HG03469 (cell line): ENCODE results near the gene FAM78B.

ENCODE experiments used
- ATAC-seq: cut with Tn5 transposase; IDR thresholded peaks from one replicate; pipeline ENCODE4 v1.9.1; 2021; ENCODE audit warnings: mild to moderate bottlenecking, moderate library complexity, moderate number of reproducible peaks; ENCODE audit not compliant: unreplicated experiment

Gene FAM78B, protein sequence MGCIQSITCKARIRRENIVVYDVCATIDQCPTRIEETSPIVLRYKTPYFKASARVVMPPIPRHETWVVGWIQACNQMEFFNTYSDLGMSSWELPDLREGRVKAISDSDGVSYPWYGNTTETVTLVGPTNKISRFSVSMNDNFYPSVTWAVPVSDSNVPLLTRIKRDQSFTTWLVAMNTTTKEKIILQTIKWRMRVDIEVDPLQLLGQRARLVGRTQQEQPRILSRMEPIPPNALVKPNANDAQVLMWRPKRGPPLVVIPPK

DNA sequence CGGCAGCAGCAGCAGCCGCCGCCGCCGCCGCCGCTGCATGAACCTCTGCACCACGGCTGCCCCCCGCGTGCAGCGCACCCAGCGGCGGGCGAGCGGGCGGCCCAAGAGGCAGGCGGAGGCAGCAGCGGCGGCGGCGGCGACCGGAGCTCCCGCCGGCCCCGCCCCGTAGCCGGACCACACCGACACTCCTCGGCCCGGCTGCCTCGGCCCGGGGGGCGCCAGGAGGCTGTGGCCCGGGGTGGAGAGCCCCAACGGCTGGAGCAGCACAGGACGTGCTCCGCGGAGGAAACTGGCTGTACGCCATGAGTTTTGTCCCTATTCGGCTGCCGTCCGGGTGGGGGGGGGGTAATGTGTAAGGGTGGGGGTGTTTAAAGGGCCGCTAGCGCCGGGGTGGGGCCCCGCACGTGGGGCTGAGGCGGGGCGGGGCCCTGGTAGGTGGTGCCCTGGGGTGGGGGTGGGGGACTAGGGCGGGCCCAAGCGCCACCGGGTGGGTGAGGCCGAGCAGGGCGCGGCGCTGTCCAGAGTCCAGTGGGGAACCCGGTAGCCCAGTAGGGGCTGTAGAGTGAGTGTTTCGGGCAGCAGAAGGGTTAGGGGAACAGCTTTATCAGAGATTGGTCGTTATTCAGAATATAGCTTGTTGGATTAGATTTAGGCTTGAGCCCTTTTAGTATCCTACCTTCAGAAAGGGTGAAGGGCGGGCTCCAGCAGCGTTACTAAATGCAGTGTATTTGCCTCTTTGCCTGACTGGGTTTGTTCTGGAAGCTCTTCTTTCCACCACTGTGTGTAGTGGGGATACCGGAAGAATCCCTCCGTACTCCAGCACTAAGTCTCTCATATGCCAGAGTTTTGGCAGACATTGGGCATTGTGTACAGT is at the start of gene FAM78B:
FAM78B (minus strand) TSS at position 304 of the 874 bp plus-strand sequence. CDS start 753 bp downstream, outside the sequence.
- ATAC-seq: no peak

DNA sequence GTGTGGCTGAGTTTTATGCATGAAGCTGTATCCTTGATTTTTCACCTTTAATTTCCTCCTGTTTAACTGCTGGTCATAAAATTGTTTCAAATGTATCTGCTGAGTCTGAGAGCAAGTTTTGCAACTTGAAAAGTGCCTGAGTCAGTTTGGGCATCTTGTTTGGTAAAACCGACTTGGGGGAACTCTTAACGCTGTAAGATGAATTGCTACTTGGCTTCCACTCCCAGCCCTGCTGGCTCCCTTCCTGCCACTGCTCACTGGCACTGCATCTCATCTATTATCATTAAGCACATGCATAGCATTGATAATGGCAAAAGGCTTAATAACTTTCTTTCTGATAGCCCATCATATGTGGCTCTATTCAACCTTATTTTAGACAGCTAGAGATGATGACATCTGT is 35.7 kb upstream of the FAM78B start:
- ATAC-seq: no peak

DNA sequence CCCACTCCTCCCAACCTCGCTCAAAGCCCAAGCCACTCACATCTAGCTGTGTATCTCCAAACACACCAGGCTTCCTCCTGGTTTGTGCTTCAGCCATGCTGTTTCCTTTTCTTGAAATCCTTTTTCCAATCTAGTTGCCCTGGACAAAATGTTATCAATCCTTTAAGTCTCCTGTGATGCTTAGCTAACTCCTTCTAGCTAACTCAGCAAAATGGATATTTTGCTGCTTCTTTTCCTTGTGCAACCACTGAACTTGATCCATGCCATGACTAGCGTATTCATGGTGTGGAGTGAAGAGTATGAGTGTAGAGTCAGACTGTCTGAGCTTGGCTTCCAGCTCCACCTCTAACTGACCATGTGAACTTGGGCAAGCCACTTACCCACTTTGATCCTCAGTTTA is 33.9 kb upstream of the FAM78B start:
- ATAC-seq: no peak

DNA sequence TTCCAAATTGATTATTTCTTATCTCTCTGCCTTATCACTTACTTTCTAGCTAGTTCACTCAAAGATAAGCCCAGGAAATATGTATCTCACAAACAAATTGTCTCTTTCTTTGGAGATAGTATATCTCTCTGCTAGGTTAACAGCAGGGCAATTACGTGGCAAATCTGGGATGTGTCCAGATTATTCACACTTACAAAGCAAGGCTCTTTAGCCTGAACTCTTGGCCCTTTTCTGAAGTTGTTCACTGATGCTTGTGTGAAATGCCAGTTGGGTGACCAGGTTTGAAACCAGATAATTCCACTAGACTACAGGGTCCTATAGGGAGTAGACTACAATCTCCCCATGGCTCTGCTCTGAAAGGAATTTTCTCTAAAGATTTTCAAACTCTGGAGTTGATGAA is 30.8 kb upstream of the FAM78B start:
- ATAC-seq: no peak

DNA sequence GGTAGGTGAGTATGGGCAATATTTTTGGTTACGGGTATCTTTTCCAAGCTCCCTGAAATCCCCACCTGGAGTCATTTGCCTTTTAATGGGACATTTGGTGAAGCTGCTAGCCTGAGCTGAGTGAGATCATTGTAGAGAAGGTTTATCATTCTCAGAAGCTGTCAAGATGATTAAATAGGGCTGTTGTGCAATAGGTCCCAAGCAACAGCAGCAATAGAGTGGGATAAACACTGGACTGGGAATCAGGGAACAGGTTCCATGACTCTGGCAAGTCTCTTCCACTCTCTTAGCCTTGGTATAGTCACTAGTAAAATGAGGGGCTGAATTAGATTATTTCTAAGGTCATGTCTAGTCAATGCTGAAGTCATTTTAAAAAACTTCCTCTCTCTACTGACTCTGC is 30.3 kb upstream of the FAM78B start:
- ATAC-seq: no peak

DNA sequence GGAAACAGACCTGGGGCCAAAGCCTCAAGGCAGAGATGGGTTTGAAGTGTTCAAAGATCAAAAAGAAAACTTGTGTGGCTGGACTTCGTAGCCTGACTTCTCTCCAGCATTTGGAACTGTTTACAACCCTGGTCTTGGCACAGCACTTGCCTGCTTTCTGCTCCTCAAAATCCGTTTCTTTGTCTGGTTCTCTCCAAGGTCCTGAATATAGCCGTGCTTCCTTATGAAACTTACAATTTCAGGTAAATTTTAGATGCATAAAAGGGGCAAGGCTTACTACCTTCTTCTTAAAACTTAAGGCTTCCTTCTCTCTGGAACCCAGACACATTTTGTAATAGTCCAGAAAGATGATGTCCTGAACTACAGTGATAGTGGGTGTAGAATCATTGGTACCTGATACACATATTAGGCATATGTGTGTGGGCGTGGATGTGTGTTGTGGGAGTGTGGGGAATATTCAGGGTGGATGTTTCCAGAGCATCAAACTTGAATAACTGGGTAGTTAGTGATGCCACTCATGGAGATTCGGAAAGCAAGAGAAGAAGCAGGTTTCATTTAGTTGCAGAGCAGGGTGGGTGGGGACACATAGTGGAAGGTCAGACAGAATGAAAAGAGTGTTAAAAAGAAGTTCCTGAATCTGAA is 26.4 kb upstream of the FAM78B start:
- ATAC-seq: no peak

DNA sequence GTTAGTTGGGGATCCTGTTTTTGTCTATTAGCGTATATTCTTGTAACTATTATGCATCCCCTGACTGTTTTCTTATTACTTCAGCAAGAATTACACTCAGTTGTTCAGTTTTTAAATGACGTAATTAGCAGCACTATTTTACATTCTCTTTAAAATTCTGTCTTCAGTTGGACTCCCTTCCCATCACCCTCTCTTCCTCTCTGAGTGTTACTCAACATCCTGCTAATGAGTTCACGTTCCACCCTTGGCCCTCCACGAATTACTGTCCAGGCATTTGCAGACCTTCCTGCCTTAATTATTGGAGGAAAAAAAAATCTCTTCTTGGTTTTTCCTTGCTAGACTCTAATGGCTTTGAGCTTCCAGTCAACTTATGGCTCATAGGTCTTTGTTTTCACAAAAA is 23.6 kb upstream of the FAM78B start:
- no peak for ATAC-seq

DNA sequence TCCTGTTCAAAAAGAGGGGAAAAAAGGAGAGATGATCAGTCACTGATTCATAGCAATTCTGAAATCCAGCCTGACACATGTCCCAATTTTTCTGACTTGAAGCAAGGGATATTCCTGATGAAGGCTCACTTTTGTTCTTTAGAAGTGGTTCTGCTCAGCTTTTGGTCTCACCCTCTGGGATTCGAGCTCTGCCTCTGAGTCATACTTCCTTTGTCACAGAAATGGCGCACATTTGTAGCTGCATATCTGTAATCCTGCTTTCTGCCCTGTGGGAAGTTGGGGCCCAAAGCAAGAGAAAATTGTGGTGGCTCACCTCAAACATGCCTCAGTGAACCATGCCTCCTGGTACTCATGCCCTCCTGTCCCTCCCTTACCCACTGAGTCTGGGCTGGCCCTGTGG is 22.3 kb upstream of the FAM78B start:
- no peak for ATAC-seq

DNA sequence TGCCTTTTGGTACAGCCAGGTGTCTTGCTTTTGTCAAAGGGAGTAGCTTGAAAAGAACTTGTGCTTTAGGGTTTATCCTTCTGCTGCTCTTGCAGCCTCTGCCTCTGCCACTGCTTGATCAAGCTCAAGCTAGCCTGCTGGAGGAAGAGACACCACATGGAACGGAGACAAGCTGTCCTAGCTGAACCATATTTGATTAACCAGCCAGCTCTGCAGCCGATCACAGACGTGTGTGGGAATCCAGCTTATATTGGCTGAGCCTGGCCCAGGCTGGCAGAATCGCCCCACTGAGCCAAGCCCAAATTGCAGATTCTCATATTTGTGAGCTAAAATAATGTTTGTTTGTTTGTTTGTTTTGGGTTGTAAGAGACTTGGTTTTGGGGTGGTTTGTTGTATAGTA is 18.7 kb upstream of the FAM78B start:
- ATAC-seq: no peak

DNA sequence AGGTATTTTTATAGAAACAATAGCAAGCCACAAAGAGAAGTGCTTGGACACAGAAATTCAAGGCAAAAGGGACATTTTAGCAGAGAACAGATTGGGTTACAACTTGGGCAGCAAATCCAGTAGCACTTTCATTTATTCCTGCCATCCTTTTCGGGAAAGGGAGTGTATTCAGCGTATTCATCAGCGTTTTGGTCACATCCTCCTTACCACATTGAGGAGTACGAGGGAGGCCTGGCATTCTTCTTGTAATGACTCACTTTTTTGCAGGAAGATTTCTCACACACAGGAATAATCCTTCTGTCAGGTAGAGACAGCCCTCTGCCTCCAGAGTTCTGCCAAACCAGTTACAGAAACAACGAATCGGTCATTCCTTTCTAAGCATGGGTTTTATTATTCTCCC is 18.1 kb upstream of the FAM78B start:
- ATAC-seq: no peak

DNA sequence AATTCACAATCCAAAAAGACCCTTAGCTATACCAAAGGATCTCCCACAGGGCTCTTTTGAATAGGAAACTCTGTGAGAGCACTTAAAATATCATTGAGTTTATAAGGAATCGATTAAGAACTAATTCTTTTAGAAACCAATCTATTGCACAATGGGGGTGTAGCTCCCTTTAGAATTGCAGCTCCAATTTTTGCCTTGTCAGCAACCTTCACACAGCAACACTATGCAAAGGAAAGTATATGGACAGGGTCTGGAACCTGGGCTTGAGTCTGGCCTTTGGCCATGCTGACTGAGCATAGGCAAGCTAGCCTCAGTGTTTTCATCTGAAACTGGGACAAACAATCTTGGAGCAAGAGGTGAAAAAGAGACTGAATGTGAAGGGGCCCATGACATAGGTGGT is 17.2 kb upstream of the FAM78B start:
- no peak for ATAC-seq

DNA sequence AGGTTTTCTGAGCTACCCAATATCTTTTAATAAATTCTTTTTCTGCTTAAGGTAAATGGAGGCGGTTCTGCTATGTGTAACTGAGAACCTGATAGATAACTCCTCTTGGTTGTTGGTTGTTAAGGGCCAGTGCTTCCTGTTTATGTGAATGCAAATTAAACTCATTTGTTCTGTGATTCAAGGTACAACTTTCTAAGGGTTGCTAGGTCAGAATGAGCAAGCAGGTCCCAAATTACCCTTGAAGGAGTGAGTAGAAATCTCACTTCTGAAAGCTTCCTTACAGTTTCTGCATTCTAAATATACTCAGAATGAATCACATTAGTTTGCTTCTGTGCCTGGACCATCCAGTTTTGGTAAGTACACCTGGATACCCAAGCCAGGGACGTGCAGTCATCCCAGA is 15.5 kb upstream of the FAM78B start:
- ATAC-seq: no peak

DNA sequence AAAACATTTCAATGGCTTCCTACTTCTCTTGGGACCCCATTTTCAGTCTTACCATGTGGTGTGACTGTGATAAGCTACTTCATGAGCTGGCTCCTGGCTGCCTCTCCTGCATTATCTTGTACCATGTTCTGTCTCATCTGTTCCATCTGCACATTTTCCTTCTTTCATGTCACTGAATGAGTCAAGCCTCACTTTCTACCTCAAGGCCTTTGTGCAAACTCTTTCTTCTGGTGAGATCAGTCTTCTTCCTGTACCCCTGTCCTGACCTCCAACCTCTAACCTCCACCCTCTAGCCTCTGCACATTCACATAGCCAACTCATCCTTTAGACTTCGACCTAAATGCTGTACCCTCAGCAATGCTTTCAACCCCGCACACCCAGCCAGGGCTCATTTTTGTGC is 9.6 kb upstream of the FAM78B start:
- no peak for ATAC-seq

DNA sequence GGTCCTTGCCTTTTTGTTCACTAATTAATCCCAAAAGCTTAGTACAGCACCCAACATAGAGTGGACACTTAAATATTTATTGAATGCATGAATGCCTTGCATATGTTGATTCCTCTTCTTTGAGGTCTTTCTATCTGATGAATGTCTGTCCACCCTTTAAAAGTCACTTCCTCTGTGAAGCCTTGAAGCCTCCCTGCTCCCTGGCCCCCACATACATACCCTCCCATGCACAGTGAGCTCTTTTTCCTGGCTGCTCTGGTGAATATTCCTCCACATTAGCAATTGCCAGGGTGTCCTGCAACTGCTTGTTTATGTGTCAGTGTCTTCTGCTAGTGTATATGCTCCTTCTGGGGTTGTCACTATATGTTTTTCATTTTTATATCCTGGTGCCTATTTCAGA is 8.2 kb upstream of the FAM78B start:
- ATAC-seq: no peak

DNA sequence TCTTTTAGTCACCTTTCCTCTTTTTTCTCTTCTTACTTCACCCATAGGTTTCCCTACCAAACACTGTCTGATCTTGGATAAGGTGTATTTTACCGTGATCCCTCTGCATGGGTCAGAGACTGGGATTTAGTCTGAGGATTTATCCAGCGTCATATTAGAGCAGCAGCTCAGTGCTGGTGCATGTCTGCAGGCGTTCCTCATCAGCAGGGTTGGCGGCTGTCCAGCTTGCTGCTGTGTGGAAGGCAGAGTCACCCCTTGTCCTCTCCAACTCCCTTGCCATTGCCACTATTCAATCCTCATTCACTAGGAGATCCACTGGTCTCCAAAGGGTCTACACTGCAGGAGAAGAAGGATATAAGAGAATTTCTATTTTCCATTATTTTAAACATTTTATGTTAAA is 7.3 kb upstream of the FAM78B start:
- no peak for ATAC-seq

DNA sequence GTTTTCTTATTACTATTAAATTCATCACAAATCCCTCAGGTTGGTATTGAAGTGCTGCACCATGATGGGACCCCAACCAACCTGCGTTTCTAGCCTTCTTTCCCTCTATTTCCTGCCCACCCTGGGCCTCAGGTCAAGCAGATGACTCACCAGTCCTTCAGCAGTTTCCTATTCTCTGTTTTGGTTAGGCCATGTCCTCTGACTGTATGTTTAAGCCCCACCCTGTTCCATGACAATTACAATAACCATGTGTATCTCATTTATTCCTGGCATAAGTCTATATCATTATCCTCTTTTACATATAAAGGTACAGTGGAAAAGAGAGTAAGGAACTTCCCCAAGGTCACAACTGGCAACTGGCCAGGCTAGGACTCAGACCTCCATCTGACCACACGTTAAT is 5.3 kb upstream of the FAM78B start:
- ATAC-seq: no peak

DNA sequence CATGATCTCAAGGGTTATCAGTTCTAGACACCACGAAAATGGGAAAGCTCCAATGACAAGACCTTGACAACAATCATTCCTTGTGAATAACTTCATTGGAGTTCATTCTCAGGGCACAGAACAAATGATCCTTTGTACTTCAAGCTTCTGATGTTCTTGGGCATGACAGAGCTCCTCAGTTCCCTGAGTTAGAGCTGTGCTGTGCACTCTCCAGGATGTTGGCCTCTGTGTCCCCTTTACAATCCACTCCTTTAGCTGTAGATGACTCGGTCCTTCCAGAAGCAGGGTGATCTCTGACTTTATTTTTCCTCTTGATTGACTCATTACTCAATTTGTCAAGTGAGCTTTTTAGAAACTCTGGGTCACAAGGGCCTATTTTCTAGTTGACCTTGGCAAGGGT is 3.9 kb upstream of the FAM78B start:
- ATAC-seq: no peak

DNA sequence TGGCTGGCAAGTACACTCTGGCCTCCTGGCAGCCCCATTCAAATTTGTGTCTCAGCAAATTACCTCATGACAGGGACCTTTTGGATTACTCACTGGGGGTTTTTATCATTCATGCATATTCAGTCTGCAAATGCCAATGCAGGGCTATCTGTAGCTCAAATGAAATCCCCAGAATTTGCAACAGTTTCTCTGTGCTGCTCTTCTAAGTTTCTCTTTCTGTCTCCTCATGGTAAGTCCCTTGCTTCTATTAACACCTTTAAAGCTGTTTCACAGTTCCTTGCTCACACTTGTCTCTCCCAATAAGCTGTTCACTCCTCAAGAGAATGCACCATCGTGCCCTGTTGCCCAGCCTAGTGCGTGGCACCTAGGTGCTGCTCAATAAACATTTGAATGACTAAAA is 3.3 kb upstream of the FAM78B start:
- ATAC-seq: peak; percentile 52

DNA sequence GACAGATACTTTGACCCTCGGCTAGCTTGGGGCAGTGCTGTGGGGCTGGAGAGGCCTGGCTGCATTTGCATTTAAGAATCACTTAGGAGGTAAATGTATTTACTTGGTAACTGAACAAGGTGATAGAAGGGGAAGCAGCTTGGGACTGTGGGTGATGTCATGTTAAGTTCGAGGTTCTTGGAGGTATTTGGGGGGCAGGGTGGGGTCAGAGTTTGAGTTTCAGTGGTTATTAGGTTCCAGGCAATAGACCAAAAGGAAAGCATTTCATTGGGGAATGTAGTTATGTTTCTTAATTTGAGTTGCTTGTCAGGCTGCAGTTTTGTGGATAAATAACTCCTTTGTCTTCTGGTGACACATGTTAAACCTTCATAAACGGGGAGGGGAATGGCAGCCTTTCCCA is 2.4 kb upstream of the FAM78B start:
- no peak for ATAC-seq

DNA sequence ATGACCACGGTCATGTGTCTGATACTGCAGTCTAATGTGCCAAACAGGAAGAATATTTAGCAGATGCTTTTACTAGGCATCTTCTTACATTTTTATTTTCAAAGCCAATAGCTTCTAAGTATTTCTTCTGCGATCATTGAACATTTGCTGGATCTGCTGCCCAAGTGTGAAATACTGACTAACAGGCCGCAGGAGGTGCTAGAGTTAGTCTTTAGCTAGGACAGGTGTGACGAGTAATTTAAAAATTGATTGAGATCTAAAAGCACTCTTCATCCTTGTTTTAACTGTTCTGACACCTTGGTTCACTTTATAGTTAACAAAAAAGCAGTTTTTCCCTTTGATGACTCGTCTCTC is 748 bp upstream of the FAM78B start:
- no peak for ATAC-seq

DNA sequence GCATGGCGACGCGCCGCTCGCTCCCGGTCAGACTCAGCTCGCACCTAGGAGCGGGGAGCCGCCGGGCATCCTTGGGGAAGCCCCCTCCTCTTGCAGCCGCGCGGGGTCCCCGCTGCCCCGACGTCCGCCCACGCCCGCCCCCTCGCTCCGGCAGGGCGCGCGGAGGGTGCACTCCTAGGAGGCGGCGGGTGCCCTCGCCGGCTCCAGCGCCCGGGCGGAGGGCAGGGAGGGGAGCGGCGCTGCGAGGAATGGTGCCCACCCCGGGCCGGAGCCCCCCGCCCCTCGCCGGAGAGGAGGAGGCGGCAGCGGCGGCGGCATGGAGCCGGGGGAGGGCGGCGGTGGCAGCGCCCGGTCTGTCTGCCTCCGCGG is 488 bp downstream of the FAM78B start:
- ATAC-seq: no peak

DNA sequence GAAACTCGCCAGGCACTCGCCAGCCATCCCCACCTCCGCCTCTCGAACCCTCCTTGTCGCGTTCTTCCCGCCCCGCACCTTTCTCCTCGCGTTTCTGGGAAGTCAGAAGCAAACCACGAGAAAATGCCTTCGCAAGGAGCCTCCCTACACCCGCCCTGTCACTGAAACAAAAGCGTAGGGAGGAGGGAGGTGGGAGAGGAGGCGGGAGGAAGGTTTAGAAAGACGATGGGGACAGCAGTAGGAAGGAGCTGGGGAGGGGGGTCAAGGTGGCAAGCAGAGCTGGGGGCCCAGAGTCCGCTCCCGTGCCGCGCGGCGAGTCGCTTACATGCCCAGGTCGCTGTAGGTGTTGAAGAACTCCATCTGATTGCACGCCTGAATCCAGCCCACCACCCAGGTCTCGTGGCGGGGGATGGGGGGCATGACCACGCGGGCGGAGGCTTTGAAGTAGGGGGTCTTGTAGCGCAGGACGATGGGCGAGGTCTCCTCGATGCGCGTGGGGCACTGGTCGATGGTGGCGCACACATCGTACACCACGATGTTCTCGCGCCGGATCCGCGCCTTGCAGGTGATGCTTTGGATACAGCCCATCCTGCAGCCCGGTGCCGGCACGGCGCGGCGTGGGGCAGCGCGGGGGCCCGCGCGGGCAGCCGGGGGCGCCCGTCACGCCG is 1.0 kb downstream of the FAM78B start:
- ATAC-seq: no peak
